Measurements from ENCODE around the gene NFKBIA.

- no peak for TF ChIP-seq CTCF (IDR thresholded peaks at IDR 0.05 in 8 of 11, conservative IDR thresholded peaks at IDR 0.05 in 3 of 11)
- TF ChIP-seq POLR2A (IDR thresholded peaks at IDR 0.05): no peak
Measured at GRCh38 chr14:35366521-35366976, 38.0 kb downstream of the NFKBIA start.

Data from spleen (tissue), 7 donors.